HG03159 (cell line): ENCODE measurements around the gene ADAMTS5.

Source experiments
- ATAC-seq: cut with Tn5 transposase; IDR thresholded peaks from one replicate; pipeline ENCODE4 v1.9.1; 2021; ENCODE audit warnings: mild to moderate bottlenecking, moderate library complexity; ENCODE audit not compliant: unreplicated experiment

Gene ADAMTS5

GRCh38 chr21:26967062-26967913 lies at the start of gene ADAMTS5:
Gene ADAMTS5, minus strand, starts transcription at chr21:26967088. Its CDS starts 697 bp downstream, at chr21:26966391.
- no peak for ATAC-seq

- no peak for ATAC-seq
Measured at GRCh38 chr21:27001526-27001925, 34.6 kb upstream of the ADAMTS5 start.

- no peak for ATAC-seq
Measured at GRCh38 chr21:26983576-26983975, 16.7 kb upstream of the ADAMTS5 start.

- ATAC-seq = no peak
Measured at GRCh38 chr21:26982767-26983166, 15.9 kb upstream of the ADAMTS5 start.

GRCh38 chr21:26977746-26978145 lies 10.9 kb upstream of the ADAMTS5 start:
- no peak for ATAC-seq

GRCh38 chr21:26973226-26973625 lies 6.3 kb upstream of the ADAMTS5 start:
- ATAC-seq = no peak

- ATAC-seq = no peak
Measured at GRCh38 chr21:26972192-26972591, 5.3 kb upstream of the ADAMTS5 start.

GRCh38 chr21:26969971-26970725 lies 3.3 kb upstream of the ADAMTS5 start:
- no peak for ATAC-seq

GRCh38 chr21:26966649-26967061 lies 233 bp downstream of the ADAMTS5 start:
- no peak for ATAC-seq

GRCh38 chr21:26965907-26966581 lies 844 bp downstream of the ADAMTS5 start:
- ATAC-seq = no peak

GRCh38 chr21:26965040-26965906 lies 1.6 kb downstream of the ADAMTS5 start:
- ATAC-seq = no peak

GRCh38 chr21:26964170-26964778 lies 2.6 kb downstream of the ADAMTS5 start:
- ATAC-seq = no peak

GRCh38 chr21:26962621-26963181 lies 4.2 kb downstream of the ADAMTS5 start:
- ATAC-seq = no peak

- no peak for ATAC-seq
Measured at GRCh38 chr21:26961698-26962097, 5.2 kb downstream of the ADAMTS5 start.

GRCh38 chr21:26958788-26959187 lies 8.1 kb downstream of the ADAMTS5 start:
- ATAC-seq = no peak

GRCh38 chr21:26956813-26957212 lies 10.1 kb downstream of the ADAMTS5 start:
- ATAC-seq = no peak

- ATAC-seq = no peak
Measured at GRCh38 chr21:26956216-26956615, 10.7 kb downstream of the ADAMTS5 start.

- no peak for ATAC-seq
Measured at GRCh38 chr21:26954662-26955121, 12.2 kb downstream of the ADAMTS5 start.

- no peak for ATAC-seq
Measured at GRCh38 chr21:26952374-26953066, 14.4 kb downstream of the ADAMTS5 start.
